Astrocyte of the spinal cord (primary cell): ENCODE measurements around the gene RIPK1.
"Not testable (repeated sequence)": the region's sequence is repeated elsewhere in the genome, so short reads cannot be mapped to it uniquely, and the experiment has no call there.

Experiments
- DNase-seq: peaks from one replicate; pipeline ENCODE4 v3.0.0; 2011; ENCODE audit warnings: low read depth, low spot score
- H3K4me3 ChIP-seq: 2 replicates; pipeline ENCODE4 v1.5.1; 2011; ENCODE audit warnings: low read depth, mild to moderate bottlenecking, low read length, moderate library complexity
- in situ Hi-C: cut with HindIII; loops from 2 replicates; pipeline ENCODE4 v1.10.0; 2017; ENCODE audit warnings: low sequenced_read_pairs
- TF ChIP-seq, protein P1 (sequence below): IDR thresholded peaks from 2 replicates; pipeline ENCODE4 v1.5.1; 2012; ENCODE audit warnings: low read depth, mild to moderate bottlenecking, low read length, inconsistent platforms

RIPK1 gene

DNA sequence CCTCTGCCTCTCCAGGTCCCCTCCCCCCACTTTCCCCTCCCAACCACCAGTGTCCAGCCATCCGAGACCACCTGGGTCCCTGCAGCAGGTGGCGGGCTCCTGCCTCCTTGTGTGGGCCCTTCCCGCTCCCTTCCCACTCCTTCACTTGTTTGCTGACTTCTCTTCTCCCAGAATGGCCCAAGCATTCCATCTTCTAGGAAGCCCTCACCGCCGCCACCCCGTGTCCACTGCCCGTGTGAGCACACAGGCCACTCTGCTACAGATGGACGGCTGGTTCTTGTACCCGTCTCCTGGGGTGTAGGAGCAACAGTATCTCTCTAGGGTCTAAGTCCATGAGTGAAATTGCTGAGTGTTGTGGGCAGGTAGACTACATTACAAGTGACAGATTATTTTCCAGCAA is 65.2 kb downstream of the RIPK1 start:
- no peak for DNase-seq
- TF ChIP-seq, protein P1, sequence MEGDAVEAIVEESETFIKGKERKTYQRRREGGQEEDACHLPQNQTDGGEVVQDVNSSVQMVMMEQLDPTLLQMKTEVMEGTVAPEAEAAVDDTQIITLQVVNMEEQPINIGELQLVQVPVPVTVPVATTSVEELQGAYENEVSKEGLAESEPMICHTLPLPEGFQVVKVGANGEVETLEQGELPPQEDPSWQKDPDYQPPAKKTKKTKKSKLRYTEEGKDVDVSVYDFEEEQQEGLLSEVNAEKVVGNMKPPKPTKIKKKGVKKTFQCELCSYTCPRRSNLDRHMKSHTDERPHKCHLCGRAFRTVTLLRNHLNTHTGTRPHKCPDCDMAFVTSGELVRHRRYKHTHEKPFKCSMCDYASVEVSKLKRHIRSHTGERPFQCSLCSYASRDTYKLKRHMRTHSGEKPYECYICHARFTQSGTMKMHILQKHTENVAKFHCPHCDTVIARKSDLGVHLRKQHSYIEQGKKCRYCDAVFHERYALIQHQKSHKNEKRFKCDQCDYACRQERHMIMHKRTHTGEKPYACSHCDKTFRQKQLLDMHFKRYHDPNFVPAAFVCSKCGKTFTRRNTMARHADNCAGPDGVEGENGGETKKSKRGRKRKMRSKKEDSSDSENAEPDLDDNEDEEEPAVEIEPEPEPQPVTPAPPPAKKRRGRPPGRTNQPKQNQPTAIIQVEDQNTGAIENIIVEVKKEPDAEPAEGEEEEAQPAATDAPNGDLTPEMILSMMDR = no peak
- no peak overlapping the region for H3K4me3 ChIP-seq
- in situ Hi-C loops = no loop called here

GRCh38 chr6:3135668-3136291 is 67.5 kb downstream of the RIPK1 start:
- DNase-seq = no peak
- in situ Hi-C loops = no loop called here
- TF ChIP-seq, protein P1 = no peak
- no peak overlapping the region for H3K4me3 ChIP-seq

- TF ChIP-seq, protein P1 = no peak
- no peak for DNase-seq
- H3K4me3 ChIP-seq = no peak overlapping the region
- in situ Hi-C loops = no loop called here
Observed at GRCh38 chr6:3136292-3137011, 68.2 kb downstream of the RIPK1 start.

DNA sequence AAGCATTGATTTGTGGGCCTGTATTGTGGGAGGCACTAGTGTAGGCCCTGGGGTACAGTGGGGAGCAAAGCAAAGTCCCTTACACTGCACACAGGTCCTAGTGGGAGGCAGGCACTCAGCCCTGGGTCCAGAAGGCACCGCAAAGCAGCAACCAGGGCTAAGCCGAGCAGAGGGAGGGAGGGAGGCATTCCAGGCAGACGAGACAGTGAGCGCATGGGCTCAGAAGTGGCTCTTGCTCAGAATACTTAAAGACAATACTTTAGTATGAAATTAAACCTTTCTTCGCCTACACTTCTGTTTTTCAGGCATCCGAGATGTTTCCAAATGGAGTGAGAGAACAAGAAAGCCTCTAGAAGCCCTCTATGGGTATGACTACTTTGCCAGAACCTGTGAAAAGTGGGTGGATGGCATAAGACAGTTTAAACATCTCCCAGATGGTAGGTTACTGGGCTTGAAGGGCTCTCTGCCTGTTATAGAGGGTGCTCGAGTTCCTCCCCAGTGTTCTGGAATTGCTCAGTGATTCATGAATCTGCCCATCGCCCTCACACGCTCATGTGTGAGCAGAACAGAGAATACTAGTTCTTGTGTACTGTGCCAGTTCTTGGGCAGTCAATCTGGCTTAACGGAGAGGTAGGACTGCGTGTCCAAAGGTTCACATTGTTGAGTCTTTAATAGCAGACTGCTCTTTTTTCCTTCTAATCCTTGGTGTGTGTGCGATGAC is 68.9 kb downstream of the RIPK1 start:
- in situ Hi-C loops = no loop called here
- TF ChIP-seq, protein P1 = no peak
- H3K4me3 ChIP-seq = no peak overlapping the region
- DNase-seq = no peak

GRCh38 chr6:3137873-3138272 is 69.6 kb downstream of the RIPK1 start:
- H3K4me3 ChIP-seq, in situ Hi-C loops, DNase-seq: not testable (repeated sequence)

DNA sequence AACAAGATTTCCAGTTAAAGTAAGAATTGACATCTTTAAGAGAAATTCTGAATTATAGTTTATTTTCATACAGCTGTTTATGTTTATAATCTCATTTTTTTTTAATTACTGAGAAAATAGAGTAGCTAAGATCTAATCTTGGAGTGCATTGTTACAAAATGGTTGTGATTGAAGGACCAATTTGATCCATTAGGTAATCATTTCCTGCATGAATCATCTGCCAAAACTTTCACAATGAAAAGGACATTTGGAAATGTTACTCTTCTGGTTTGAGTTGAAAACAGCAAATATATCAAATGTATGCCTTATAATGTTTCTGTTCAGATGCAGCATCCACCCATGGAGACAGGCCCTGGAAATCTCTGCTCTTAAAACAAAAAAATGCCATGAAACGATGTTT is 70.0 kb downstream of the RIPK1 start:
- DNase-seq = no peak
- no peak overlapping the region for H3K4me3 ChIP-seq
- in situ Hi-C loops = no loop called here
- TF ChIP-seq, protein P1 = no peak
